Measurements from ENCODE around the gene FBXO46. TPM values are rescaled to one million over a fixed set of nuclear protein-coding genes. Genes with fewer than 3 reads are reported as not detected.

Gene FBXO46
- total and polyA plus RNA-seq, 2 of the 13 experiments (the other 11 are each of a cell fraction or from before 2014, with no cell fraction given) = 6.2 to 6.4 TPM

DNA sequence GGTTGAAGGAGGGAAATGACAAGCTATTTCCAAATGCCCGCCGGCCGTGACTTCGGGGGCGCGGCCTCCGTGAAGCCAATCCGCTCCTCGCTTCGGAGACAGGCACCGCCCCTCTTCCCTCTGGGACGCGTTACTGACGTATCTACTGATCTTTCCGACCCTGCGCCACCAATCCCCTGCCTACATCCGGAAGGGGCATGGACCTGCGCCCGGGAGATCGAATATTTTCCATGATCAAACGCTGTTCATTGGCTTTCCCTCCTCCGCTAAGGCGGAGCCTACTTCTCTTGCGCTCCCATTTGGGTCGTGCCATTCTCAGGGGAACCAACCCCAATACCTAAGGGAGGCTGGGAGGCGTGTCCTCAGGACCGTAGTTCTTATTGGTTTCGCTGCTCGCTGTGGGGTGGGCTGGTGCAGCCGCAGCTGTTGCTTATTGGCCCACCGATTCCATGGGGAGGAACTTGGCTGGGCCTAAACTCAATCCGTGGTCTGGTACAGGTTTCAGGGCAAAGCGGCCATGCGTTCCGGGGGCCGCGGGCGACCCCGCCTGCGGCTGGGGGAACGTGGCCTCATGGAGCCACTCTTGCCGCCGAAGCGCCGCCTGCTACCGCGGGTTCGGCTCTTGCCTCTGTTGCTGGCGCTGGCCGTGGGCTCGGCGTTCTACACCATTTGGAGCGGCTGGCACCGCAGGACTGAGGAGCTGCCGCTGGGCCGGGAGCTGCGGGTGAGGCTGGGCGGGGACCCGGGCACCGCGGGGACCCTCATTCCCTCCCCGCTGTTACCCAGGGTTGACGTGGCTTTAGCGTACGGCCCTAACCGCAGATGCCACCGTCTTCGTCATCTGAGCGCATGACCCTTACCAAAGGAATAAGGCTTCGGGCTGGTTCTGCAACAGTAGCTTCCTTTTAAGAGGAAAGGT, 38.2 kb downstream of the FBXO46 start, which contains the start of gene QPCTL (continued):
- TF ChIP-seq, protein P1, sequence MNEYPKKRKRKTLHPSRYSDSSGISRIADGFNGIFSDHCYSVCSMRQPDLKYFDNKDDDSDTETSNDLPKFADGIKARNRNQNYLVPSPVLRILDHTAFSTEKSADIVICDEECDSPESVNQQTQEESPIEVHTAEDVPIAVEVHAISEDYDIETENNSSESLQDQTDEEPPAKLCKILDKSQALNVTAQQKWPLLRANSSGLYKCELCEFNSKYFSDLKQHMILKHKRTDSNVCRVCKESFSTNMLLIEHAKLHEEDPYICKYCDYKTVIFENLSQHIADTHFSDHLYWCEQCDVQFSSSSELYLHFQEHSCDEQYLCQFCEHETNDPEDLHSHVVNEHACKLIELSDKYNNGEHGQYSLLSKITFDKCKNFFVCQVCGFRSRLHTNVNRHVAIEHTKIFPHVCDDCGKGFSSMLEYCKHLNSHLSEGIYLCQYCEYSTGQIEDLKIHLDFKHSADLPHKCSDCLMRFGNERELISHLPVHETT (CRISPR knock-in tag; conservative IDR thresholded peaks at IDR 0.05) = 0 out of 2 replicates have a peak, but pooled peaks have one; percentile 12
- TF ChIP-seq ZMAT3 (CRISPR knock-in tag; conservative IDR thresholded peaks at IDR 0.05) (no peak), RNF219 (CRISPR knock-in tag; IDR thresholded peaks at IDR 0.05) (no peak), ZNF644 (CRISPR knock-in tag; IDR thresholded peaks at IDR 0.05; ENCODE audit: low read depth) (no peak), ISL2 (CRISPR knock-in tag; IDR thresholded peaks at IDR 0.05) (no peak), HNRNPH1 (optimal IDR thresholded peaks at IDR 0.05; ENCODE audit: low read depth, low read length) (no peak), RAD51 (IDR thresholded peaks at IDR 0.05; ENCODE audit: borderline replicate concordance) (no peak), MEIS2 (CRISPR knock-in tag; IDR thresholded peaks at IDR 0.05) (no peak), THAP11 (CRISPR knock-in tag; IDR thresholded peaks at IDR 0.05) (peak; percentile 77; the same call in 1 of the 2 replicates), ZNF552 (CRISPR knock-in tag; IDR thresholded peaks at IDR 0.05; ENCODE audit: borderline replicate concordance) (no peak), ZIK1 (CRISPR knock-in tag; IDR thresholded peaks at IDR 0.05; ENCODE audit: borderline replicate concordance, low read depth) (no peak; the same call in 1 of the 2 replicates), CREM (IDR thresholded peaks at IDR 0.05) (peak; percentile 90), CREM (CRISPR knock-in tag; IDR thresholded peaks at IDR 0.05) (no peak), ZNF205 (CRISPR knock-in tag; IDR thresholded peaks at IDR 0.05) (0 out of 2 replicates have a peak, but pooled peaks have one; percentile 15), SPEN (CRISPR knock-in tag; IDR thresholded peaks at IDR 0.05; ENCODE audit: low read depth) (peak; percentile 76; the same call in 1 of the 2 replicates), SMARCE1 (IDR thresholded peaks at IDR 0.05; ENCODE audit: borderline replicate concordance) (no peak), SMYD3 (CRISPR knock-in tag; IDR thresholded peaks at IDR 0.05) (no peak), HIVEP1 (CRISPR knock-in tag; IDR thresholded peaks at IDR 0.05) (no peak)
- TF ChIP-seq, protein P2, sequence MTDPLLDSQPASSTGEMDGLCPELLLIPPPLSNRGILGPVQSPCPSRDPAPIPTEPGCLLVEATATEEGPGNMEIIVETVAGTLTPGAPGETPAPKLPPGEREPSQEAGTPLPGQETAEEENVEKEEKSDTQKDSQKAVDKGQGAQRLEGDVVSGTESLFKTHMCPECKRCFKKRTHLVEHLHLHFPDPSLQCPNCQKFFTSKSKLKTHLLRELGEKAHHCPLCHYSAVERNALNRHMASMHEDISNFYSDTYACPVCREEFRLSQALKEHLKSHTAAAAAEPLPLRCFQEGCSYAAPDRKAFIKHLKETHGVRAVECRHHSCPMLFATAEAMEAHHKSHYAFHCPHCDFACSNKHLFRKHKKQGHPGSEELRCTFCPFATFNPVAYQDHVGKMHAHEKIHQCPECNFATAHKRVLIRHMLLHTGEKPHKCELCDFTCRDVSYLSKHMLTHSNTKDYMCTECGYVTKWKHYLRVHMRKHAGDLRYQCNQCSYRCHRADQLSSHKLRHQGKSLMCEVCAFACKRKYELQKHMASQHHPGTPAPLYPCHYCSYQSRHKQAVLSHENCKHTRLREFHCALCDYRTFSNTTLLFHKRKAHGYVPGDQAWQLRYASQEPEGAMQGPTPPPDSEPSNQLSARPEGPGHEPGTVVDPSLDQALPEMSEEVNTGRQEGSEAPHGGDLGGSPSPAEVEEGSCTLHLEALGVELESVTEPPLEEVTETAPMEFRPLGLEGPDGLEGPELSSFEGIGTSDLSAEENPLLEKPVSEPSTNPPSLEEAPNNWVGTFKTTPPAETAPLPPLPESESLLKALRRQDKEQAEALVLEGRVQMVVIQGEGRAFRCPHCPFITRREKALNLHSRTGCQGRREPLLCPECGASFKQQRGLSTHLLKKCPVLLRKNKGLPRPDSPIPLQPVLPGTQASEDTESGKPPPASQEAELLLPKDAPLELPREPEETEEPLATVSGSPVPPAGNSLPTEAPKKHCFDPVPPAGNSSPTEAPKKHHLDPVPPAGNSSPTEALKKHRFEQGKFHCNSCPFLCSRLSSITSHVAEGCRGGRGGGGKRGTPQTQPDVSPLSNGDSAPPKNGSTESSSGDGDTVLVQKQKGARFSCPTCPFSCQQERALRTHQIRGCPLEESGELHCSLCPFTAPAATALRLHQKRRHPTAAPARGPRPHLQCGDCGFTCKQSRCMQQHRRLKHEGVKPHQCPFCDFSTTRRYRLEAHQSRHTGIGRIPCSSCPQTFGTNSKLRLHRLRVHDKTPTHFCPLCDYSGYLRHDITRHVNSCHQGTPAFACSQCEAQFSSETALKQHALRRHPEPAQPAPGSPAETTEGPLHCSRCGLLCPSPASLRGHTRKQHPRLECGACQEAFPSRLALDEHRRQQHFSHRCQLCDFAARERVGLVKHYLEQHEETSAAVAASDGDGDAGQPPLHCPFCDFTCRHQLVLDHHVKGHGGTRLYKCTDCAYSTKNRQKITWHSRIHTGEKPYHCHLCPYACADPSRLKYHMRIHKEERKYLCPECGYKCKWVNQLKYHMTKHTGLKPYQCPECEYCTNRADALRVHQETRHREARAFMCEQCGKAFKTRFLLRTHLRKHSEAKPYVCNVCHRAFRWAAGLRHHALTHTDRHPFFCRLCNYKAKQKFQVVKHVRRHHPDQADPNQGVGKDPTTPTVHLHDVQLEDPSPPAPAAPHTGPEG (CRISPR knock-in tag; IDR thresholded peaks at IDR 0.05) = 0 out of 2 replicates have a peak, but pooled peaks have one; percentile 25
